ENCODE results near the gene NOC2L.
"Not testable (repeated sequence)": the region's sequence is repeated elsewhere in the genome, so short reads cannot be mapped to it uniquely, and the experiment has no call there.

The NOC2L gene

GRCh38 chr1:962381-963300 lies 3.6 kb upstream of the NOC2L start:
- DNase-seq (ENCODE audit: low spot score), result no peak

- DNase-seq (ENCODE audit: low spot score), result no peak
Observed at GRCh38 chr1:961132-961669, 2.1 kb upstream of the NOC2L start.

GRCh38 chr1:960363-961131 lies 1.5 kb upstream of the NOC2L start, which contains the start of gene KLHL17:
Gene KLHL17, plus strand, starts transcription at chr1:960584. Its CDS starts 110 bp downstream, at chr1:960694.
- DNase-seq (ENCODE audit: low spot score), result peak; percentile 33

- no peak for DNase-seq (ENCODE audit: low spot score)
Observed at GRCh38 chr1:959731-960362, 791 bp upstream of the NOC2L start.

- DNase-seq (ENCODE audit: low spot score), result no peak
Observed at GRCh38 chr1:956636-957035, 2.4 kb downstream of the NOC2L start.

- no peak for DNase-seq (ENCODE audit: low spot score)
Observed at GRCh38 chr1:955474-955873, 3.6 kb downstream of the NOC2L start.

GRCh38 chr1:954927-955326 lies 4.1 kb downstream of the NOC2L start:
- no peak for DNase-seq (ENCODE audit: low spot score)

GRCh38 chr1:953524-954320 lies 5.3 kb downstream of the NOC2L start:
- no peak for DNase-seq (ENCODE audit: low spot score)

GRCh38 chr1:952603-953002 lies 6.5 kb downstream of the NOC2L start:
- DNase-seq (ENCODE audit: low spot score), result no peak

GRCh38 chr1:952201-952600 lies 6.9 kb downstream of the NOC2L start:
- no peak for DNase-seq (ENCODE audit: low spot score)

- no peak for DNase-seq (ENCODE audit: low spot score)
Observed at GRCh38 chr1:951364-951763, 7.7 kb downstream of the NOC2L start.

- DNase-seq (ENCODE audit: low spot score), result no peak
Observed at GRCh38 chr1:950881-951280, 8.2 kb downstream of the NOC2L start.

- DNase-seq (ENCODE audit: low spot score), result no peak
Observed at GRCh38 chr1:950268-950667, 8.8 kb downstream of the NOC2L start.

GRCh38 chr1:947958-948357 lies 11.1 kb downstream of the NOC2L start:
- no peak for DNase-seq (ENCODE audit: low spot score)

- DNase-seq (ENCODE audit: low spot score), result not testable (repeated sequence)
Observed at GRCh38 chr1:946811-947210, 12.2 kb downstream of the NOC2L start.

- no peak for DNase-seq (ENCODE audit: low spot score)
Observed at GRCh38 chr1:945688-946556, 13.1 kb downstream of the NOC2L start.

GRCh38 chr1:944341-945325 lies 14.4 kb downstream of the NOC2L start:
- no peak for DNase-seq (ENCODE audit: low spot score)

- no peak for DNase-seq (ENCODE audit: low spot score)
Observed at GRCh38 chr1:943545-944340, 15.3 kb downstream of the NOC2L start.
